ENCODE results near the gene ESRRA. TPM values are rescaled to one million over a fixed set of nuclear protein-coding genes. Genes with fewer than 3 reads are reported as not detected.

Gene ESRRA
- total and polyA plus RNA-seq, 2 of the 8 experiments (the other 6 are each of a cell fraction or from before 2014, with no cell fraction given), result 18.2 to 37.0 TPM

DNA sequence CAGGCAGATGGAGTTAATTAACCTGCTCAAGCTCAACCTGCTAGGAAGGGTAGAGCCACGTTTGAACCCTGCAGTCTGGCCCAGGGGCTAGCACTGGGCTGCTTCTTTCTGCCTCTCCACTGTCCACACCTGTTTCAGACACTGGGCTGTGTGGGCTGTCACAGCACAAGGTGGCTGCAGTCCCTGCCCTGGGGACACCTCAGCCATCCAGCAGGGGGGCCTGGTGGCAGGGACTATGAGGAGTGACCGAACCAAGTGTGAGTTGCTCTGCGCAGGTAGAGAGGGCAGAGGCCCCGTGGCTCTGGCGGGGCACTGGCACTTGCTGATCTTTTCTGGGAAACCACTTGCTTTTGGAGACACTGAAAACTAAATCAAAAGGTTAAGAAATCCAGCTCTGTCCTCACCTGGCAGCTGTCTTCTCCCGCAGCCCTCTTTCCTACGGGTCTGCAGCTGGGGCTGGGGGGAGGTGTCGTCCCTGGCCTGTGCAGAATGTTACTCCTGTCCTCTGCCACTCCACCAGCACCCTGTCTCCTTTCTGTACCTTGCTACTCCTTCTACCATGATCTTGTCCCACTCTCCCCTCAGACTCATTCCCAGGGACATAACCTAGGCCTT lies 26.6 kb upstream of the ESRRA start:
- no peak overlapping the region for H4K8ac ChIP-seq (ENCODE audit: extremely low read depth, insufficient read depth, low read length)
- H4K20me1 ChIP-seq (replicated peaks in 1 of 2; ENCODE audit: control insufficient read depth in 1 of 2, insufficient read depth in 2 of 2, low read length in 2 of 2), result no peaks in the 10 kb centered on the region
- H2BK15ac ChIP-seq (ENCODE audit: low read length), result no peak overlapping the region
- TF ChIP-seq SP4 (IDR thresholded peaks at IDR 0.05; ENCODE audit: low read length) (no peak), SIX5 (IDR thresholded peaks at IDR 0.05; ENCODE audit: low read depth, low read length) (no peak), RFX5 (IDR thresholded peaks at IDR 0.05; ENCODE audit: borderline replicate concordance, low read depth, low read length) (no peak), SIN3A (conservative IDR thresholded peaks at IDR 0.05 in 1 of 2, IDR thresholded peaks at IDR 0.05 in 1 of 2; ENCODE audit: low read depth in 1 of 2, low read length in 2 of 2) (no peak), BRCA1 (IDR thresholded peaks at IDR 0.05; ENCODE audit: low read depth, low read length) (no peak), KDM1A (IDR thresholded peaks at IDR 0.05; ENCODE audit: borderline replicate concordance, low read length) (no peak), TBP (IDR thresholded peaks at IDR 0.05; ENCODE audit: low read depth, low read length) (no peak), NRF1 (IDR thresholded peaks at IDR 0.05; ENCODE audit: low read depth, low read length) (no peak)
- TF ChIP-seq, protein P1, sequence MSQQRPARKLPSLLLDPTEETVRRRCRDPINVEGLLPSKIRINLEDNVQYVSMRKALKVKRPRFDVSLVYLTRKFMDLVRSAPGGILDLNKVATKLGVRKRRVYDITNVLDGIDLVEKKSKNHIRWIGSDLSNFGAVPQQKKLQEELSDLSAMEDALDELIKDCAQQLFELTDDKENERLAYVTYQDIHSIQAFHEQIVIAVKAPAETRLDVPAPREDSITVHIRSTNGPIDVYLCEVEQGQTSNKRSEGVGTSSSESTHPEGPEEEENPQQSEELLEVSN (IDR thresholded peaks at IDR 0.05), result no peak
- no peak overlapping the region for H2AK5ac ChIP-seq (ENCODE audit: low read depth, low read length)
- FAIRE-seq (no peak), DNase-seq (ENCODE audit: low read depth in 1 of 2, low spot score in 2 of 2) (no peak)
- CTCF ChIA-PET (ENCODE audit: partially characterized antibody), result interaction anchor here (0.7 to 13.7 kb wide), 9 partner anchors 9 to 78 kb away, joined by 3 to 168 read pairs (median 5); partner anchors contain the start of genes CATSPERZ, ESRRA and FERMT3
- H3K27me3 ChIP-seq (replicated peaks in 1 of 4; ENCODE audit: control insufficient read depth in 3 of 4, extremely low read depth in 1 of 4, insufficient read depth in 3 of 4, low read length in 3 of 4), result no peaks in the 10 kb centered on the region
- no peak overlapping the region for H3K14ac ChIP-seq (ENCODE audit: insufficient read length)
- POLR2A ChIA-PET (ENCODE audit: partially characterized antibody), result interaction anchor here (0.6 to 9.5 kb wide), 6 partner anchors 9 to 33 kb away, joined by 3 to 79 read pairs (median 4); partner anchors contain the start of gene PLCB3
- no peak overlapping the region for H3K27ac ChIP-seq (ENCODE audit: low read depth, low read length)
- no peak overlapping the region for H2BK5ac ChIP-seq (ENCODE audit: low read depth, low read length)
- H3K9me3 ChIP-seq (ENCODE audit: insufficient read depth in 2 of 2, low read depth in 1 of 2, low read length in 1 of 2), result no peaks in the 10 kb centered on the region
- no peak overlapping the region for H2BK12ac ChIP-seq (ENCODE audit: low read depth, low read length)
- H3K9ac ChIP-seq (replicated peaks in 1 of 4; ENCODE audit: extremely low read depth in 1 of 4, low read depth in 3 of 4, low read length in 3 of 4), result no peak overlapping the region
- H3K23me2 ChIP-seq (ENCODE audit: low read depth, low read length), result no peaks in the 10 kb centered on the region
- no peak overlapping the region for H2BK120ac ChIP-seq (replicated peaks; ENCODE audit: low read depth, low read length)
- no peak overlapping the region for H3K23ac ChIP-seq (ENCODE audit: insufficient read length)
- H4K91ac ChIP-seq (replicated peaks; ENCODE audit: insufficient read length, low read length), result no peak overlapping the region
- H3K4me3 ChIP-seq (ENCODE audit: extremely low read depth in 1 of 4, insufficient read depth in 2 of 4, low read depth in 3 of 4, low read length in 4 of 4), result no peak overlapping the region
- H3K56ac ChIP-seq (replicated peaks; ENCODE audit: insufficient read length, low read depth, low read length), result no peak overlapping the region
- H3K4me1 ChIP-seq (replicated peaks in 1 of 4; ENCODE audit: control insufficient read depth in 3 of 4, insufficient read depth in 4 of 4, low read length in 3 of 4), result peaks cover 0 to 5% (median under 1%) of the 10 kb centered on the region in 4 experiments; a peak in 1 of 7 replicates
- H3K4ac ChIP-seq (replicated peaks; ENCODE audit: insufficient read length, low read depth, low read length), result no peak overlapping the region
- no peaks in the 10 kb centered on the region; a peak in 1 of 8 replicates for H3K36me3 ChIP-seq (ENCODE audit: control insufficient read depth in 2 of 4, insufficient read depth in 4 of 4, low read length in 3 of 4)
- no peaks in the 10 kb centered on the region; the same call in 1 of the 2 replicates for H3K79me1 ChIP-seq (ENCODE audit: low read depth, low read length)
- H2BK20ac ChIP-seq (ENCODE audit: low read length), result no peak overlapping the region
- no peak overlapping the region for H2AFZ ChIP-seq (ENCODE audit: low read length)
- H3K18ac ChIP-seq (ENCODE audit: extremely low read depth, low read length), result no peak overlapping the region
- no peak overlapping the region for H3K4me2 ChIP-seq (ENCODE audit: insufficient read depth in 1 of 2, low read depth in 2 of 2, low read length in 2 of 2)
- H3K79me2 ChIP-seq (ENCODE audit: control insufficient read depth in 1 of 2, insufficient read depth in 2 of 2, low read length in 2 of 2), result no peaks in the 10 kb centered on the region
- no peak overlapping the region for H4K5ac ChIP-seq (ENCODE audit: insufficient read length, low read depth, low read length)
- WGBS, 2 experiments (ENCODE audit: extremely low coverage in 1 of 2, insufficient coverage in 1 of 2, insufficient read length in 1 of 2, insufficient replicate concordance in 2 of 2, low coverage in 1 of 2, low lambda C conversion rate in 2 of 2, missing lambda C conversion rate in 1 of 2), result 94% methylated on average over 8 of the region's 8 CpGs; no CpG with 5 or more reads in 1 of the 2 experiments
